Stimulated activated CD4-positive, alpha-beta T cell treated with anti-CD3 and anti-CD28 coated beads, Interleukin-15, amount 100 ng/mL, for 48 hours (primary cell): ENCODE measurements around the gene MAOA.

Experiments used
- DNase-seq, 2 donors: peaks; one replicate each; pipeline ENCODE4 v3.0.0-alpha.2; 2020; ENCODE audit warnings: low read depth in 2 of 2

Gene MAOA

GRCh38 chrX:43758044-43758443, 101.9 kb downstream of the MAOA start:
- DNase-seq = no peak

GRCh38 chrX:43785930-43786591, 130.0 kb downstream of the MAOA start:
- DNase-seq = no peak
